Measurements from ENCODE around the gene CD6. TPM values are rescaled to one million over a fixed set of nuclear protein-coding genes. Genes with fewer than 3 reads are reported as not detected.

The CD6 gene
- total and polyA plus RNA-seq, 12 donors = 0.22 to 8.4 (median 2.1) TPM

- intact Hi-C loops (cut with DNase I) = no loop called here
- TF ChIP-seq POLR2A (IDR thresholded peaks at IDR 0.05) (no peak), CTCF (IDR thresholded peaks at IDR 0.05) (no peak)
- Histone ChIP-seq H3K27me3 (peaks cover 21% of the 10 kb centered on the region), H3K27ac (no peak overlapping the region), H3K4me3 (no peak overlapping the region), H3K4me1 (replicated peaks in 1 of 2) (peaks cover 0 to 2% of the 10 kb centered on the region in 2 donors), H3K36me3 (replicated peaks in 1 of 2) (no peaks in the 10 kb centered on the region), H3K9me3 (replicated peaks in 1 of 3) (no peaks in the 10 kb centered on the region)
- WGBS, 4 donors = 67 to 77% (median 73%) methylated on average over 18 of the region's 18 CpGs
- DNase-seq = no peak
Observed at GRCh38 chr11:61023086-61023965, 51.8 kb downstream of the CD6 start.

- Histone ChIP-seq H3K27ac (no peak overlapping the region), H3K9me3 (replicated peaks in 1 of 3) (no peaks in the 10 kb centered on the region), H3K4me3 (no peak overlapping the region), H3K36me3 (replicated peaks in 1 of 2) (no peaks in the 10 kb centered on the region), H3K4me1 (replicated peaks in 1 of 2) (peaks cover 0 to 2% of the 10 kb centered on the region in 2 donors), H3K27me3 (peaks cover 21% of the 10 kb centered on the region)
- 43 to 55% (median 46%) methylated on average over 5 of the region's 5 CpGs for WGBS, 4 donors
- intact Hi-C loops (cut with DNase I) = no loop called here
- DNase-seq = no peak
- TF ChIP-seq POLR2A (IDR thresholded peaks at IDR 0.05) = no peak
- no peak for TF ChIP-seq CTCF (IDR thresholded peaks at IDR 0.05)
Observed at GRCh38 chr11:61023966-61024295, 52.5 kb downstream of the CD6 start.

GRCh38 chr11:61024938-61025820, 53.7 kb downstream of the CD6 start:
- no peaks in the 10 kb centered on the region for H3K36me3 ChIP-seq (replicated peaks in 1 of 2)
- intact Hi-C loops (cut with DNase I) = no loop called here
- DNase-seq = no peak
- H3K27ac ChIP-seq = no peak overlapping the region
- no peak overlapping the region for H3K4me3 ChIP-seq
- H3K9me3 ChIP-seq (replicated peaks in 1 of 3) = no peaks in the 10 kb centered on the region
- peaks cover 13% of the 10 kb centered on the region for H3K27me3 ChIP-seq
- TF ChIP-seq CTCF (IDR thresholded peaks at IDR 0.05) = no peak
- TF ChIP-seq POLR2A (IDR thresholded peaks at IDR 0.05) = no peak
- H3K4me1 ChIP-seq (replicated peaks in 1 of 2) = peaks cover 0 to 2% of the 10 kb centered on the region in 2 donors
- 79 to 90% (median 85%) methylated on average over 14 of the region's 14 CpGs for WGBS, 4 donors

DNA sequence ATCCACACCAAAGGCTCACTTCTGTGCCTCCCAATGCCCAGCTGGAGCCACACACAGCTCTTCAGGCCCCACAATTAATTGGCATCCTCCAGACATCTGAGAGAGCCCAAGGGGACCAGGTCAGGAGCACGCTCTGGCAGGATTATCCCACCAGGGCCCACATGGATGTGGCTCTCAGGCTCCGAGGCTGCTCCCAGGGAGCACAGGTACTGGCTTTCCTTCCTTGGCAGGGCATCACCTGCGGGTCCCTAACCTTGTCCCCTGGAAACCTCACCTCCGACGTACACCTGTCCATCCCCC, 54.3 kb downstream of the CD6 start:
- Histone ChIP-seq H3K36me3 (replicated peaks in 1 of 2) (no peaks in the 10 kb centered on the region), H3K4me1 (replicated peaks in 1 of 2) (peaks cover 0 to 2% of the 10 kb centered on the region in 2 donors), H3K27ac (no peak overlapping the region), H3K27me3 (peaks cover 13% of the 10 kb centered on the region), H3K9me3 (replicated peaks in 1 of 3) (no peaks in the 10 kb centered on the region), H3K4me3 (no peak overlapping the region)
- TF ChIP-seq POLR2A (IDR thresholded peaks at IDR 0.05) (no peak), CTCF (IDR thresholded peaks at IDR 0.05) (no peak)
- WGBS, 4 donors = 40 to 82% (median 74%) methylated on average over 2 to 5 of the region's 5 CpGs
- DNase-seq = no peak
- intact Hi-C loops (cut with DNase I) = no loop called here
